ENCODE measurements around the gene LAMB3.
"Not testable (repeated sequence)": the region's sequence is repeated elsewhere in the genome, so short reads cannot be mapped to it uniquely, and the experiment has no call there.

Gene LAMB3

GRCh38 chr1:209652121-209652735, at the start of gene LAMB3:
Gene LAMB3, minus strand, starts transcription at chr1:209652425. Its CDS starts 1,481 bp downstream, at chr1:209650944.
- DNase-seq: no peak

- DNase-seq: not testable (repeated sequence)
Observed at GRCh38 chr1:209700686-209701085, 48.5 kb upstream of the LAMB3 start.

- DNase-seq: no peak
Observed at GRCh38 chr1:209697126-209697525, 44.9 kb upstream of the LAMB3 start.

- no peak for DNase-seq
Observed at GRCh38 chr1:209696673-209697072, 44.4 kb upstream of the LAMB3 start.

GRCh38 chr1:209692745-209693504, 40.7 kb upstream of the LAMB3 start:
- DNase-seq: peak; percentile 83

- DNase-seq: no peak
Observed at GRCh38 chr1:209692296-209692695, 40.1 kb upstream of the LAMB3 start.

GRCh38 chr1:209691237-209691636, 39.0 kb upstream of the LAMB3 start:
- DNase-seq: no peak

GRCh38 chr1:209689477-209689876, 37.3 kb upstream of the LAMB3 start:
- no peak for DNase-seq

- DNase-seq: no peak
Observed at GRCh38 chr1:209688746-209689234, 36.6 kb upstream of the LAMB3 start.

- no peak for DNase-seq
Observed at GRCh38 chr1:209686322-209686721, 34.1 kb upstream of the LAMB3 start.

GRCh38 chr1:209685821-209686220, 33.6 kb upstream of the LAMB3 start:
- DNase-seq: peak; percentile 86

- DNase-seq: no peak
Observed at GRCh38 chr1:209678981-209679539, 26.8 kb upstream of the LAMB3 start.

- DNase-seq: no peak
Observed at GRCh38 chr1:209675565-209676154, 23.4 kb upstream of the LAMB3 start.

GRCh38 chr1:209674957-209675564, 22.8 kb upstream of the LAMB3 start, which contains the start of gene G0S2:
Gene G0S2, plus strand, starts transcription at chr1:209675412. Its CDS starts 273 bp downstream, at chr1:209675685.
- DNase-seq: peak; percentile 66

- no peak for DNase-seq
Observed at GRCh38 chr1:209673631-209674417, 21.6 kb upstream of the LAMB3 start.

GRCh38 chr1:209672705-209673630, 20.7 kb upstream of the LAMB3 start:
- DNase-seq: peak; percentile 91

- no peak for DNase-seq
Observed at GRCh38 chr1:209670441-209671082, 18.3 kb upstream of the LAMB3 start.

- no peak for DNase-seq
Observed at GRCh38 chr1:209667708-209668107, 15.5 kb upstream of the LAMB3 start.

- no peak for DNase-seq
Observed at GRCh38 chr1:209667103-209667502, 14.9 kb upstream of the LAMB3 start.

GRCh38 chr1:209662879-209663327, 10.7 kb upstream of the LAMB3 start:
- no peak for DNase-seq
